HG02588 (cell line): ENCODE measurements around the gene DEDD2.

Experiments
- ATAC-seq: cut with Tn5 transposase; IDR thresholded peaks from one replicate; pipeline ENCODE4 v1.9.1; 2021; ENCODE audit warnings: mild to moderate bottlenecking, moderate library complexity; ENCODE audit not compliant: unreplicated experiment

DEDD2 gene

GRCh38 chr19:42151782-42152684 is 65.4 kb downstream of the DEDD2 start:
- no peak for ATAC-seq

- no peak for ATAC-seq
Observed at GRCh38 chr19:42150911-42151361, 66.5 kb downstream of the DEDD2 start.

GRCh38 chr19:42150364-42150763 is 67.1 kb downstream of the DEDD2 start:
- no peak for ATAC-seq

- ATAC-seq = no peak
Observed at GRCh38 chr19:42149447-42150202, 67.9 kb downstream of the DEDD2 start.
